H9 (cell line): Measurements from ENCODE around the gene TRPM3. TPM values are rescaled to one million over a fixed set of nuclear protein-coding genes. Genes with fewer than 3 reads are reported as not detected.

Experiments
- DNase-seq: peaks from one replicate; pipeline ENCODE4 v3.0.0-alpha.2; 2017
- H2AFZ ChIP-seq: one replicate; pipeline ENCODE4 v1.6.1; 2013; ENCODE audit warnings: mild to moderate bottlenecking, low read length, control low read depth, moderate library complexity
- H2AK5ac ChIP-seq: 2 replicates; pipeline ENCODE4 v1.6.1; 2013; ENCODE audit warnings: low read length, control low read depth, mixed read lengths; ENCODE audit not compliant: insufficient read length
- H2BK120ac ChIP-seq: one replicate; pipeline ENCODE4 v1.6.1; 2013; ENCODE audit warnings: low read depth, mild to moderate bottlenecking, low read length, control low read depth, inconsistent platforms; ENCODE audit not compliant: poor library complexity, severe bottlenecking
- H2BK12ac ChIP-seq: 2 replicates; pipeline ENCODE4 v1.6.1; 2013; ENCODE audit warnings: low read length, control low read depth, mixed read lengths, low read depth; ENCODE audit not compliant: insufficient read length
- H2BK15ac ChIP-seq: 2 replicates; pipeline ENCODE4 v1.6.1; 2013; ENCODE audit warnings: low read depth, low read length, control low read depth
- H2BK20ac ChIP-seq: one replicate; pipeline ENCODE4 v1.6.1; 2013; ENCODE audit warnings: low read depth, mild to moderate bottlenecking, low read length, control low read depth, inconsistent platforms; ENCODE audit not compliant: poor library complexity, severe bottlenecking
- H2BK5ac ChIP-seq: 2 replicates; pipeline ENCODE4 v1.6.1; 2013; ENCODE audit warnings: low read length, control low read depth, mixed read lengths; ENCODE audit not compliant: insufficient read length
- H3K14ac ChIP-seq: 2 replicates; pipeline ENCODE4 v1.6.1; 2013; ENCODE audit warnings: low read length, control low read depth; ENCODE audit not compliant: insufficient read depth
- H3K18ac ChIP-seq: 2 replicates; pipeline ENCODE4 v1.6.1; 2013; ENCODE audit warnings: low read depth, mild to moderate bottlenecking, mixed read lengths, low read length, control low read depth; ENCODE audit not compliant: insufficient read length
- H3K23ac ChIP-seq: 2 replicates; pipeline ENCODE4 v1.6.1; 2013; ENCODE audit warnings: low read length, control low read depth, mixed read lengths, low read depth; ENCODE audit not compliant: insufficient read length
- H3K23me2 ChIP-seq: 2 replicates; pipeline ENCODE4 v1.6.1; 2013; ENCODE audit warnings: low read depth, mild to moderate bottlenecking, mixed read lengths, low read length, control low read depth; ENCODE audit not compliant: insufficient read length, poor library complexity, severe bottlenecking
- H3K27ac ChIP-seq: 2 replicates; pipeline ENCODE4 v1.5.1; 2013; ENCODE audit warnings: low read length, control low read depth, mixed read lengths, low read depth; ENCODE audit not compliant: insufficient read length
- H3K27me3 ChIP-seq: 2 replicates; pipeline ENCODE4 v1.6.1; 2013; ENCODE audit warnings: low read length, control low read depth, inconsistent platforms; ENCODE audit not compliant: insufficient read depth
- H3K4ac ChIP-seq: 2 replicates; pipeline ENCODE4 v1.6.1; 2013; ENCODE audit warnings: low read depth, mild to moderate bottlenecking, control low read depth, inconsistent platforms, low read length, moderate library complexity
- H3K4me1 ChIP-seq: 2 replicates; pipeline ENCODE4 v1.6.1; 2013; ENCODE audit warnings: low read length, control low read depth, inconsistent platforms; ENCODE audit not compliant: insufficient read depth
- H3K4me2 ChIP-seq: 2 replicates; pipeline ENCODE4 v1.6.1; 2013; ENCODE audit warnings: low read length, control low read depth, mixed read lengths; ENCODE audit not compliant: insufficient read length, insufficient read depth
- H3K56ac ChIP-seq: 2 replicates; pipeline ENCODE4 v1.6.1; 2013; ENCODE audit warnings: low read depth, mild to moderate bottlenecking, mixed read lengths, low read length, control low read depth; ENCODE audit not compliant: insufficient read length
- H3K79me1 ChIP-seq: 2 replicates; pipeline ENCODE4 v1.6.1; 2013; ENCODE audit warnings: low read depth, mild to moderate bottlenecking, moderate library complexity, low read length, control low read depth, inconsistent platforms; ENCODE audit not compliant: insufficient read depth, poor library complexity, severe bottlenecking
- H3K79me2 ChIP-seq: 2 replicates; pipeline ENCODE4 v1.6.1; 2013; ENCODE audit warnings: low read length, control low read depth, inconsistent platforms; ENCODE audit not compliant: insufficient read depth
- H3K9ac ChIP-seq: 2 replicates; pipeline ENCODE4 v1.6.1; 2013; ENCODE audit warnings: low read length, control low read depth, mixed read lengths; ENCODE audit not compliant: insufficient read length; ENCODE audit errors: extremely low read depth
- H3K9me3 ChIP-seq: one replicate; pipeline ENCODE4 v1.6.1; 2013; ENCODE audit warnings: low read depth, low read length, inconsistent platforms; ENCODE audit not compliant: control insufficient read depth
- H3T11ph ChIP-seq: one replicate; pipeline ENCODE4 v1.6.1; 2013; ENCODE audit warnings: mild to moderate bottlenecking, low read length, control low read depth, inconsistent platforms
- H4K20me1 ChIP-seq: one replicate; pipeline ENCODE4 v1.6.1; 2013; ENCODE audit not compliant: control insufficient read depth, insufficient read length, insufficient read depth
- H4K5ac ChIP-seq: 2 replicates; pipeline ENCODE4 v1.6.1; 2013; ENCODE audit warnings: low read depth, mild to moderate bottlenecking, mixed read lengths, low read length, control low read depth; ENCODE audit not compliant: insufficient read length
- H4K8ac ChIP-seq: replicated peaks from 2 replicates; pipeline ENCODE4 v1.6.1; 2013; ENCODE audit warnings: low read length, control low read depth, mixed read lengths, low read depth; ENCODE audit not compliant: insufficient read length
- H4K91ac ChIP-seq: 2 replicates; pipeline ENCODE4 v1.6.1; 2013; ENCODE audit warnings: low read depth, mild to moderate bottlenecking, moderate library complexity, mixed read lengths, low read length, control low read depth; ENCODE audit not compliant: insufficient read length
- H3K27ac Mint-ChIP-seq, 3 experiments: 2 replicates in 2 of 3; 3 replicates in 1 of 3; pipeline ENCODE4 v1.8.0; 2020 to 2021; ENCODE audit warnings: mixed read lengths in 3 of 3, mild to moderate bottlenecking in 1 of 3, moderate library complexity in 1 of 3
- H3K27me3 Mint-ChIP-seq: 2 replicates; pipeline ENCODE4 v1.8.0; 2021; ENCODE audit warnings: low read depth, mild to moderate bottlenecking, moderate library complexity, mixed read lengths
- H3K36me3 Mint-ChIP-seq, 3 experiments: 2 replicates in 2 of 3; 3 replicates in 1 of 3; pipeline ENCODE4 v1.8.0; 2020 to 2021; ENCODE audit warnings: low read depth in 3 of 3, mixed read lengths in 3 of 3; ENCODE audit not compliant: insufficient read depth in 1 of 3
- H3K4me1 Mint-ChIP-seq, 2 experiments: 2 replicates each; pipeline ENCODE4 v1.8.0; 2020; ENCODE audit warnings: mixed read lengths in 2 of 2
- H3K4me3 Mint-ChIP-seq, 2 experiments: 2 replicates in 1 of 2; 3 replicates in 1 of 2; pipeline ENCODE4 v1.8.0; 2020 to 2021; ENCODE audit warnings: mild to moderate bottlenecking in 2 of 2, mixed read lengths in 2 of 2, moderate library complexity in 1 of 2
- H3K9me3 Mint-ChIP-seq, 2 experiments: 2 replicates in 1 of 2; 3 replicates in 1 of 2; pipeline ENCODE4 v1.8.0; 2020; ENCODE audit warnings: mild to moderate bottlenecking in 2 of 2, mixed read lengths in 2 of 2, moderate library complexity in 1 of 2
- total RNA-seq: library from RNA; stranded (reverse); gene quantifications from 2 replicates; pipeline ENCODE4 v1.2.1, GENCODE V29; 2021
- TF ChIP-seq, protein P1 (sequence below): fragments of 200-600 bp; sonication (generic); conservative IDR thresholded peaks from 3 replicates; pipeline ENCODE4 v1.8.0; 2021; ENCODE audit warnings: antibody characterized with exemption, mild to moderate bottlenecking

The TRPM3 gene
- total RNA-seq, 1 experiment from 2014 or later = 10.3 TPM

DNA sequence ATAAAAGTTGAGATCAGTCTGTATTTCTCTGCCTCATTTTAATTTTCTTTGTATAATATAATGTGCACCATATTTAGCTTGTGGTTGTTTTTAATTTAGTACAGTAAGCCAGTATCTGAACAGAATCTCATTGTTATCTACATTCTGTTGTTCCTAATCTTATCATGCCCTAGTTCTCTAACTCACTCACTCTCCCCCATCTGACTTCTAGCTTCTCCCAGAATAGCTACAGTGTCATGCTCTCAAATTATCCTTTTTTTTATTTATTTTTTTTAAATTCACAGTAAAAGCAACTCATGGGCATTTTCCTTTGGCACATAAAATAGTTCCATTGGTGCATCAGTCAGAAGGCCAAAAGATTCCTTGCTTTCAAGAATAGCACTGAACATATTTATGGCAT, 156.6 kb downstream of the TRPM3 start:
- Histone ChIP-seq H3K79me1 (no peaks in the 10 kb centered on the region), H3K56ac (no peak overlapping the region), H2AK5ac (no peak overlapping the region), H3K18ac (no peak overlapping the region), H2AFZ (no peak overlapping the region), H2BK5ac (no peak overlapping the region), H2BK12ac (no peak overlapping the region), H3K4me2 (no peak overlapping the region), H4K91ac (no peak overlapping the region), H3K27ac (no peak overlapping the region), H3K9ac (no peak overlapping the region), H3K23ac (no peak overlapping the region), H3K27me3 (no peaks in the 10 kb centered on the region), H3K9me3 (no peaks in the 10 kb centered on the region), H3K4ac (no peak overlapping the region), H3T11ph (no peak overlapping the region), H3K79me2 (no peaks in the 10 kb centered on the region), H3K4me1 (no peaks in the 10 kb centered on the region), H4K5ac (no peak overlapping the region), H3K14ac (no peak overlapping the region), H4K20me1 (no peaks in the 10 kb centered on the region), H2BK15ac (no peak overlapping the region), H2BK20ac (no peak overlapping the region), H4K8ac (no peak overlapping the region), H2BK120ac (no peak overlapping the region), H3K23me2 (no peaks in the 10 kb centered on the region)
- Mint-ChIP-seq H3K9me3 (no peaks in the 10 kb centered on the region), H3K27me3 (no peaks in the 10 kb centered on the region), H3K36me3 (no peaks in the 10 kb centered on the region; a peak in 1 of 7 replicates), H3K4me3 (no peak overlapping the region), H3K27ac (no peak overlapping the region), H3K4me1 (peaks cover 8 to 10% of the 10 kb centered on the region in 2 experiments)
- TF ChIP-seq, protein P1, sequence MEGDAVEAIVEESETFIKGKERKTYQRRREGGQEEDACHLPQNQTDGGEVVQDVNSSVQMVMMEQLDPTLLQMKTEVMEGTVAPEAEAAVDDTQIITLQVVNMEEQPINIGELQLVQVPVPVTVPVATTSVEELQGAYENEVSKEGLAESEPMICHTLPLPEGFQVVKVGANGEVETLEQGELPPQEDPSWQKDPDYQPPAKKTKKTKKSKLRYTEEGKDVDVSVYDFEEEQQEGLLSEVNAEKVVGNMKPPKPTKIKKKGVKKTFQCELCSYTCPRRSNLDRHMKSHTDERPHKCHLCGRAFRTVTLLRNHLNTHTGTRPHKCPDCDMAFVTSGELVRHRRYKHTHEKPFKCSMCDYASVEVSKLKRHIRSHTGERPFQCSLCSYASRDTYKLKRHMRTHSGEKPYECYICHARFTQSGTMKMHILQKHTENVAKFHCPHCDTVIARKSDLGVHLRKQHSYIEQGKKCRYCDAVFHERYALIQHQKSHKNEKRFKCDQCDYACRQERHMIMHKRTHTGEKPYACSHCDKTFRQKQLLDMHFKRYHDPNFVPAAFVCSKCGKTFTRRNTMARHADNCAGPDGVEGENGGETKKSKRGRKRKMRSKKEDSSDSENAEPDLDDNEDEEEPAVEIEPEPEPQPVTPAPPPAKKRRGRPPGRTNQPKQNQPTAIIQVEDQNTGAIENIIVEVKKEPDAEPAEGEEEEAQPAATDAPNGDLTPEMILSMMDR = no peak
- DNase-seq = no peak
